Omental fat pad (tissue), 4 donors: ENCODE data around the gene TTLL10. TPM values are rescaled to one million over a fixed set of nuclear protein-coding genes. Genes with fewer than 3 reads are reported as not detected.

Experiments
- ATAC-seq: fragments of 150-250 bp; one replicate; pipeline ENCODE4 v1.9.1; 2016; ENCODE audit warnings: mild to moderate bottlenecking, moderate library complexity; ENCODE audit not compliant: low FRiP score
- DNase-seq: peaks from one replicate; pipeline ENCODE4 v3.0.0-alpha.2; 2019; ENCODE audit warnings: low spot score
- CTCF ChIP-seq, 3 donors: fragments of 450-650 bp; IDR thresholded peaks; one replicate each; pipeline ENCODE4 v1.5.1; 2016 to 2017; ENCODE audit warnings: antibody characterized with exemption in 3 of 3, mild to moderate bottlenecking in 3 of 3, moderate library complexity in 2 of 3
- total RNA-seq, 4 donors: library from RNA; depleted of rRNA; stranded (reverse); fragments of >200 nt; gene quantifications; one replicate each; pipeline ENCODE4 v1.1.0, GENCODE V29; 2016

TTLL10 gene
- total RNA-seq, 4 donors from 2014 or later: 0.48 to 1.0 (median 0.95) TPM; not detected in 1

GRCh38 chr1:1179346-1179982 lies 5.8 kb downstream of the TTLL10 start:
- no peak for TF ChIP-seq CTCF (IDR thresholded peaks at IDR 0.05)
- DNase-seq (no peak), ATAC-seq (no peak)

DNA sequence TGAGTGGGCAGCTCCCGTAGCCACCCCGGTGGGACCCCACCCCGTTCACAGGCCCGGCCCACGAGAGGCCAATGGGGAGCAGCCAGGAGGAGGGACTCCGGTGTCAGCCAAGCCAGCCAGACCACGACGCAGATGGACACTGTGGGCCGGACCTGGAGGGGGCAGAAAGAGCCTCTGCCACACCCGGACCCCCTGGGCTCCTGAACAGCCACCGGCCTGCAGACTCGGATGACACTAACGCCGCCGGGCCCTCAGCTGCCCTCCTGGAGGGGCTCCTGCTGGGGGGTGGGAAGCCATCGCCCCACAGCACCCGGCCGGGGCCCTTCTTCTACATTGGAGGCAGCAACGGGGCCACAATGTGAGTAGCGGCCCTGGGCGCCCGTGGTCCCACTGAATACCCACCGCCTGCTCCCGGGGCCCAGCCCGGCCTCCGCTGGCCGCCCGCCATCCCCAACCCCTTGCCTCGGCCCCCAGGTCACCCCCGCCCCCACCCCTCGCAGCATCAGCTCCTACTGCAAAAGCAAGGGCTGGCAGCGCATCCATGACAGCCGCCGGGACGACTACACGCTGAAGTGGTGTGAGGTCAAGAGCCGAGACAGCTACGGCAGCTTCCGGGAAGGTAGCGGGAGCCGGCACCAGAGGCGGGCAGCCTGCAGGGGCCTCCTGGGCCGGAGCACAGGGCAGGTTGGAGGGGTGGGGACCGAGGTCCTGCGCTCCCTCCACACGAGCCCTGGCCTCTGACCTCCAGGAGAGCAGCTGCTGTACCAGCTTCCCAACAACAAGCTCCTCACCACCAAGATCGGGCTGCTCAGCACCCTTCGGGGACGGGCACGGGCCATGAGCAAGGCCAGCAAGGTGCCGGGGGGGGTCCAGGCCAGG lies 6.5 kb downstream of the TTLL10 start:
- DNase-seq: no peak
- no peak for TF ChIP-seq CTCF (IDR thresholded peaks at IDR 0.05)
- no peak for ATAC-seq

DNA sequence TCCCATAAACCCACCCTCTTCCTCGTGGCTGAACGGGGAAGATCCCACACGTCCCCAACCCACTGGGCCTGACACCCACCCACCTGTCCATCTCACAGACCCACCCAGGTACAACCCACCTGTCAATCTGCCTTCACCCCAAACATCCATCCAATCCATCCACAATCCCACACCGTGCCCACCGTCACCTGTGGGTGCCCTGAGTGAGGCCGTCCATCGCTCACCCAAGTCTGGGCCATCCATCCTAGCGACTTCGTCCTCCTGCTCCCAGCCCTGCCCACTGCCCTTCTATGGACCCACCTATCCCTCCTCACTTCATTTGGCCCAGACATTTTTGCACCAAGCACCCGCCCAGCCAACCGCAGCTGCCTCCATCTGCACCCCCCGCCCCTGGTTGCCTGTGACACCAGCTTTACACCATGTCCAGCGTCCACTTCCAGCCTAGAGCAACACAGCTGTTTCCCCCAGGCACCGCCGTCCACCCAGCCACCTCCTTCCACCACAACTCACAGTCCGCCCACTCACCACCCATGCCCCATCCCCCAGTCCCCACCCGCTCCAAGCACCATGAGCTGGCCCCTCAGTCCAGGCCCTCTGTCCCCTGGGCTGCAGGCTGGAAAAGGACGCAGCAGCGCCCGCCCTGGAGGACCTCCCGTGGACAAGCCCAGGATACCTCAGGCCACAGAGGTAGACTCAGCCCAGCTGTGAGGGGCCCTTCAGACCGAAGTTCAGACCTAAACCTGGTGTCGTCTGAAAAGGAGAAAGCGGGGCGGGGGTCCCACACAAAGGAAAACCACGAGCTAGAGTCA lies 7.7 kb downstream of the TTLL10 start:
- DNase-seq: no peak
- TF ChIP-seq CTCF (IDR thresholded peaks at IDR 0.05): no peak
- no peak for ATAC-seq

DNA sequence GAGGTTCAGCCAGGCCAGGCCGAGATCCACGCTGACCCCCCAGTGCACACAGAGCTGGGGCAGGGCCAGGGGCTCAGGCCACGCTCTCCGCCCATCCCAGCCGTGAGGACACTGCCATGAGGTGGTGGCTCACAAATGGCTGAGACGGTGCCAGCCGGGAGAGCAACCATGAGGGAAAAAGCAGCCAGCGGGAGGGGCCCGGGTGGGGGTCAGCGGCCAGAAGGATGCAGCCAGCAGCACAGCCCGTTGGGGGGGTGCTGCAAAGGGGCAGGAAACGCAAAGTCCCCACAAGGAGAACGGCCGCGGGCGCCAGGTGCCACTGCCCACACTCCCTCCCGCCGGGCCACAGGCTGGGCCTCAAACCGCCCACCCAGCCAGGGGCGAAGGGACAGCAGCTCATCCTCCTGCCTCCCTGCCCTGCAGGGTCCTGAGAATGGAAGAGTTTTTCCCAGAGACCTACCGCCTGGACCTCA lies 8.3 kb downstream of the TTLL10 start:
- no peak for ATAC-seq
- TF ChIP-seq CTCF (IDR thresholded peaks at IDR 0.05): no peak
- DNase-seq: no peak

- ATAC-seq: no peak
- no peak for DNase-seq
- no peak for TF ChIP-seq CTCF (IDR thresholded peaks at IDR 0.05)
Observed at GRCh38 chr1:1182491-1183220, 9.0 kb downstream of the TTLL10 start.

GRCh38 chr1:1183221-1183747 lies 9.6 kb downstream of the TTLL10 start:
- TF ChIP-seq CTCF (IDR thresholded peaks at IDR 0.05): no peak
- ATAC-seq (no peak), DNase-seq (no peak)
